HCT116 (cell line): ENCODE measurements around the gene OPN4. TPM values are rescaled to one million over a fixed set of nuclear protein-coding genes. Genes with fewer than 3 reads are reported as not detected.

ENCODE experiments used
- ATAC-seq: fragments of 200-7000 bp; cut with Tn5 transposase; 2 replicates; pipeline ENCODE4 v1.9.1; 2020; ENCODE audit warnings: mild to moderate bottlenecking, moderate library complexity
- BruUV-seq: library from RNA; stranded (reverse); fragments of 400-500 nt; replicated peaks from 2 replicates; lab custom pipeline; 2021; lab: Mats Ljungman, UMichigan
- CTCF ChIA-PET: fragments of 300-600 bp; sonication (Branson Sonifier 250); formaldehyde crosslinking; loops from one replicate; lab custom pipeline; 2021; ENCODE audit warnings: antibody characterized with exemption; lab: Charles Lee
- POLR2A ChIA-PET: fragments of 300-600, 350-600 bp; sonication (Branson Sonifier 250); formaldehyde crosslinking; loops from one replicate; lab custom pipeline; 2021; ENCODE audit warnings: antibody characterized with exemption; lab: Charles Lee
- RAD21 ChIA-PET, 2 experiments: fragments of 300-600 bp; sonication (Branson Sonifier 250); formaldehyde crosslinking; loops; one replicate each; lab custom pipeline; 2023; ENCODE audit warnings: low total read pairs in 2 of 2; ENCODE audit not compliant: uncharacterized antibody in 2 of 2, unreplicated experiment in 2 of 2, low non-redundant PET in 1 of 2; lab: Charles Lee
- DNase-seq: peaks from one replicate; pipeline ENCODE4 v3.0.0-alpha.2; 2010; ENCODE audit warnings: low read depth, low spot score
- H2AFZ ChIP-seq: fragments of 200-600 bp; shearing (Covaris generic), sonication (generic); 2 replicates; pipeline ENCODE4 v1.6.1; 2017; ENCODE audit warnings: low read depth, mixed run types, mixed read lengths, antibody characterized with exemption, low read length; ENCODE audit not compliant: poor library complexity, severe bottlenecking
- H3K27ac ChIP-seq: 2 replicates; pipeline ENCODE4 v1.5.1; 2012; ENCODE audit warnings: low read depth, low read length
- H3K27me3 ChIP-seq: fragments of 200-600 bp; sonication (generic); 2 replicates; pipeline ENCODE4 v1.6.1; 2016; ENCODE audit warnings: mixed run types, low read length, mixed read lengths; ENCODE audit not compliant: insufficient read depth
- H3K36me3 ChIP-seq, 2 experiments: fragments of 200-500 bp in 1 of 2; fragments of 200-600 bp in 1 of 2; sonication (Bioruptor generic) in 1 of 2; sonication (generic) in 1 of 2; 2 replicates each; pipeline versions ENCODE4 v1.5.1 to v1.6.1; 2014 to 2016; ENCODE audit warnings: low read length in 2 of 2, inconsistent platforms in 1 of 2, mixed read lengths in 1 of 2, mixed run types in 1 of 2; ENCODE audit not compliant: insufficient read depth in 2 of 2, control insufficient read depth in 1 of 2
- H3K4me1 ChIP-seq, 2 experiments: fragments of 200-600 bp in 1 of 2; sonication (generic) in 1 of 2; 2 replicates each; pipeline versions ENCODE4 v1.5.1 to v1.6.1; 2012 to 2017; ENCODE audit warnings: low read length in 2 of 2, inconsistent platforms in 1 of 2, mild to moderate bottlenecking in 1 of 2, mixed read lengths in 1 of 2, mixed run types in 1 of 2, moderate library complexity in 1 of 2; ENCODE audit not compliant: insufficient read depth in 2 of 2, control insufficient read depth in 1 of 2
- H3K4me2 ChIP-seq: fragments of 200-600 bp; sonication (generic); 2 replicates; pipeline ENCODE4 v1.6.1; 2017; ENCODE audit warnings: mixed run types, low read length, mixed read lengths
- H3K4me3 ChIP-seq, 2 experiments: fragments of 200-600 bp in 1 of 2; sonication (generic) in 1 of 2; replicated peaks in 1 of 2; 2 replicates each; pipeline ENCODE4 v1.5.1; 2011 to 2016; ENCODE audit warnings: low read length in 2 of 2, control low read depth in 1 of 2, low read depth in 1 of 2, mild to moderate bottlenecking in 1 of 2, mixed read lengths in 1 of 2, mixed run types in 1 of 2
- H3K79me2 ChIP-seq: fragments of 200-600 bp; sonication (generic); 2 replicates; pipeline ENCODE4 v1.6.1; 2017; ENCODE audit warnings: mild to moderate bottlenecking, mixed run types, low read length, moderate library complexity, mixed read lengths; ENCODE audit not compliant: insufficient read depth
- H3K9ac ChIP-seq: fragments of 200-600 bp; sonication (generic); 2 replicates; pipeline ENCODE4 v1.6.1; 2016; ENCODE audit warnings: low read length, mixed read lengths
- H3K9me2 ChIP-seq: fragments of 200-600 bp; sonication (generic), shearing (Covaris generic); 2 replicates; pipeline ENCODE4 v1.6.1; 2017; ENCODE audit warnings: mixed run types, mild to moderate bottlenecking, moderate library complexity; ENCODE audit not compliant: insufficient read depth
- H3K9me3 ChIP-seq, 2 experiments: fragments of 200-500 bp in 1 of 2; fragments of 200-600 bp in 1 of 2; sonication (Bioruptor generic) in 1 of 2; sonication (generic) in 1 of 2; 2 replicates each; pipeline ENCODE4 v1.6.1; 2014 to 2017; ENCODE audit warnings: low read length in 2 of 2, mixed read lengths in 2 of 2, inconsistent platforms in 1 of 2, low read depth in 1 of 2, mild to moderate bottlenecking in 1 of 2, mixed run types in 1 of 2, moderate library complexity in 1 of 2; ENCODE audit not compliant: control insufficient read depth in 1 of 2, insufficient read depth in 1 of 2
- H4K20me1 ChIP-seq: fragments of 200-600 bp; sonication (generic), shearing (Covaris generic); 2 replicates; pipeline ENCODE4 v1.6.1; 2017; ENCODE audit warnings: mixed run types, mild to moderate bottlenecking, moderate library complexity; ENCODE audit not compliant: insufficient read depth
- ATF3 ChIP-seq: IDR thresholded peaks from 2 replicates; pipeline ENCODE4 v1.6.1; 2012
- ELF1 ChIP-seq: IDR thresholded peaks from 2 replicates; pipeline ENCODE4 v1.6.1; 2012; ENCODE audit warnings: low read depth, borderline replicate concordance
- EZH2 ChIP-seq: fragments of 200-600 bp; sonication (generic); IDR thresholded peaks from 2 replicates; pipeline ENCODE4 v1.6.1; 2017; ENCODE audit warnings: antibody characterized with exemption, mixed run types
- EZH2phosphoT487 ChIP-seq: fragments of 200-600 bp; IDR thresholded peaks from 2 replicates; pipeline ENCODE4 v1.6.1; 2018; ENCODE audit warnings: antibody characterized with exemption, borderline replicate concordance
- JUND ChIP-seq: IDR thresholded peaks from 2 replicates; pipeline ENCODE4 v1.6.1; 2012
- POLR2A ChIP-seq: IDR thresholded peaks from 2 replicates; pipeline ENCODE4 v1.7.0; 2011; ENCODE audit warnings: borderline replicate concordance; ENCODE audit not compliant: insufficient read depth, insufficient read length; ENCODE audit errors: extremely low read depth
- POLR2AphosphoS5 ChIP-seq: IDR thresholded peaks from 2 replicates; pipeline ENCODE4 v1.6.1; 2011; ENCODE audit warnings: mild to moderate bottlenecking, low read depth, low read length, moderate library complexity
- RAD21 ChIP-seq: IDR thresholded peaks from 2 replicates; pipeline ENCODE4 v1.6.1; 2012; ENCODE audit warnings: low read depth, mild to moderate bottlenecking
- REST ChIP-seq: IDR thresholded peaks from 2 replicates; pipeline ENCODE4 v1.6.1; 2012; ENCODE audit warnings: low read depth
- YY1 ChIP-seq: IDR thresholded peaks from 2 replicates; pipeline ENCODE4 v1.6.1; 2011; ENCODE audit warnings: low read length, low read depth, moderate library complexity, mild to moderate bottlenecking; ENCODE audit not compliant: insufficient replicate concordance; ENCODE audit errors: extremely low read depth
- ZNF274 ChIP-seq: fragments of 200-500 bp; sonication (Bioruptor generic); IDR thresholded peaks from 2 replicates; pipeline ENCODE4 v1.6.1; 2014; ENCODE audit warnings: mild to moderate bottlenecking, low read depth, low read length, inconsistent platforms
- intact Hi-C: fragments of 100-400 bp; cut with micrococcal nuclease; formaldehyde crosslinking; loops from 2 replicates; pipeline ENCODE4 v1.10.0; 2022
- total RNA-seq: library from RNA; stranded (reverse); gene quantifications from one replicate; pipeline ENCODE4 v1.2.1, GENCODE V29; 2021; ENCODE audit not compliant: unreplicated experiment
- TF ChIP-seq, protein P1 (sequence below): IDR thresholded peaks from 2 replicates; pipeline ENCODE4 v1.6.1; 2011; ENCODE audit warnings: mild to moderate bottlenecking, low read length, moderate library complexity; ENCODE audit not compliant: insufficient replicate concordance; ENCODE audit errors: extremely low read depth

OPN4 gene
- total RNA-seq, 1 experiment from 2014 or later, result not detected

DNA sequence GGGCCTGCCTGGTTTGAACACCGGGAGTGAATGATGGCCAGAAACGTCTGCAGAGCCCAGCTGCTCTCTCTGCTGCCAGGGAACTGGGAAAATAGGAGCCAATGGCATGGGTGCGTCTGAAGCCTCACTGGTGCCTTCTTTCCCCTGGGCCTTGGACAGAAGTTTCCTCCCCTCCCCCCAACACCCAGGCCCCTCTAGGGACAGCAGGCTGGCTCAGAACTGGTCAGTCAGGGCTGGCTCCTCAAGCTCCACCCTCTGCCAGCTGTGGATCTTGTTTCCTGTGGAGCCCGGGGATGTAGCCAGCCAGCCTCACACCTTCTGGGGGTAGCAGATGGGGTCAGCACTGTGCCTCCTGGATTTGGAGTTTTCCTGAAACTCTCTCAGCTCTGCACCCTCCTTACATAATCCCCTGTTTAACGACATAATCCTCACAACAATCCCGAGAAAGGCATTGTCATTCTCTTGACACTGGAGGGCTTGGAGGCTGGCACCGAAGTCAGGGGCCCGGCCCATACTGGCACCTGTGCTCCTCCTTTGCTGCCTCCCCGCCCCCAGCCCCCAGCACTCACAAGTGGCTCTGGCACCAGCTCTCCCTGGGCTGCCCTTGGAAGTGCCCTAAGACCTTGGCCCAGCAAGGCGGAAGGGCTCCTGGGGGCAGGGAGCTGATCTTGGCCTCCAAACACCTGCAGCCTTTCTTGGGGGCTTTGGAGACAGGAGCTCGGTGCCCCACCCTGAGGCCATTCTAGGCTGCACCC, 19.7 kb downstream of the OPN4 start:
- no peaks in the 10 kb centered on the region for H3K27me3 ChIP-seq
- no peak overlapping the region for H3K4me2 ChIP-seq
- intact Hi-C loops, result no loop called here
- ChIA-PET CTCF (no interaction called here), POLR2A (no interaction called here), RAD21 (no interaction called here)
- no peaks in the 10 kb centered on the region for H3K9me3 ChIP-seq
- no TSS peak for BruUV-seq
- no peaks in the 10 kb centered on the region for H3K9me2 ChIP-seq
- H3K4me1 ChIP-seq, result peaks cover 0 to 19% of the 10 kb centered on the region in 2 experiments; a peak in 2 of 4 replicates
- no peaks in the 10 kb centered on the region for H4K20me1 ChIP-seq
- no peaks in the 10 kb centered on the region for H3K36me3 ChIP-seq
- H2AFZ ChIP-seq, result no peak overlapping the region
- no peak overlapping the region for H3K27ac ChIP-seq
- no peak overlapping the region for H3K4me3 ChIP-seq
- TF ChIP-seq ELF1, result no peak
- TF ChIP-seq YY1, result no peak
- TF ChIP-seq POLR2AphosphoS5, result no peak
- TF ChIP-seq JUND, result no peak
- no peak for TF ChIP-seq POLR2A
- no peak for TF ChIP-seq ZNF274
- TF ChIP-seq EZH2phosphoT487, result no peak
- no peak for TF ChIP-seq REST
- TF ChIP-seq RAD21, result no peak
- no peak for TF ChIP-seq EZH2
- TF ChIP-seq, protein P1, sequence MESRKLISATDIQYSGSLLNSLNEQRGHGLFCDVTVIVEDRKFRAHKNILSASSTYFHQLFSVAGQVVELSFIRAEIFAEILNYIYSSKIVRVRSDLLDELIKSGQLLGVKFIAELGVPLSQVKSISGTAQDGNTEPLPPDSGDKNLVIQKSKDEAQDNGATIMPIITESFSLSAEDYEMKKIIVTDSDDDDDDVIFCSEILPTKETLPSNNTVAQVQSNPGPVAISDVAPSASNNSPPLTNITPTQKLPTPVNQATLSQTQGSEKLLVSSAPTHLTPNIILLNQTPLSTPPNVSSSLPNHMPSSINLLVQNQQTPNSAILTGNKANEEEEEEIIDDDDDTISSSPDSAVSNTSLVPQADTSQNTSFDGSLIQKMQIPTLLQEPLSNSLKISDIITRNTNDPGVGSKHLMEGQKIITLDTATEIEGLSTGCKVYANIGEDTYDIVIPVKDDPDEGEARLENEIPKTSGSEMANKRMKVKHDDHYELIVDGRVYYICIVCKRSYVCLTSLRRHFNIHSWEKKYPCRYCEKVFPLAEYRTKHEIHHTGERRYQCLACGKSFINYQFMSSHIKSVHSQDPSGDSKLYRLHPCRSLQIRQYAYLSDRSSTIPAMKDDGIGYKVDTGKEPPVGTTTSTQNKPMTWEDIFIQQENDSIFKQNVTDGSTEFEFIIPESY, result no peak
- no peak for TF ChIP-seq ATF3
- no peaks in the 10 kb centered on the region for H3K79me2 ChIP-seq
- DNase-seq, result no peak
- no peak for ATAC-seq
- H3K9ac ChIP-seq, result no peak overlapping the region
